GM23248 (cell line): ENCODE data around the gene MYH7.

Source experiments
- EZH2 ChIP-seq: fragments of 200-600 bp; sonication (generic); IDR thresholded peaks from 2 replicates; pipeline ENCODE4 v1.6.1; 2018; ENCODE audit warnings: antibody characterized with exemption, mild to moderate bottlenecking; ENCODE audit not compliant: insufficient read depth, poor library complexity, severe bottlenecking
- EZH2phosphoT487 ChIP-seq: fragments of 200-600 bp; sonication (generic); IDR thresholded peaks from 2 replicates; pipeline ENCODE4 v1.6.1; 2018; ENCODE audit warnings: antibody characterized with exemption, moderate library complexity, mild to moderate bottlenecking, low read depth; ENCODE audit not compliant: insufficient read depth

GRCh38 chr14:23409966-23410635, 25.4 kb downstream of the MYH7 start:
- TF ChIP-seq EZH2, result no peak
- TF ChIP-seq EZH2phosphoT487, result no peak
